Measurements from ENCODE around the gene MERTK. TPM values are rescaled to one million over a fixed set of nuclear protein-coding genes. Genes with fewer than 3 reads are reported as not detected.

Gene MERTK
- total and polyA plus RNA-seq, 2 of the 13 experiments (the other 11 are each of a cell fraction or from before 2014, with no cell fraction given) = 37.3 to 44.7 TPM

DNA sequence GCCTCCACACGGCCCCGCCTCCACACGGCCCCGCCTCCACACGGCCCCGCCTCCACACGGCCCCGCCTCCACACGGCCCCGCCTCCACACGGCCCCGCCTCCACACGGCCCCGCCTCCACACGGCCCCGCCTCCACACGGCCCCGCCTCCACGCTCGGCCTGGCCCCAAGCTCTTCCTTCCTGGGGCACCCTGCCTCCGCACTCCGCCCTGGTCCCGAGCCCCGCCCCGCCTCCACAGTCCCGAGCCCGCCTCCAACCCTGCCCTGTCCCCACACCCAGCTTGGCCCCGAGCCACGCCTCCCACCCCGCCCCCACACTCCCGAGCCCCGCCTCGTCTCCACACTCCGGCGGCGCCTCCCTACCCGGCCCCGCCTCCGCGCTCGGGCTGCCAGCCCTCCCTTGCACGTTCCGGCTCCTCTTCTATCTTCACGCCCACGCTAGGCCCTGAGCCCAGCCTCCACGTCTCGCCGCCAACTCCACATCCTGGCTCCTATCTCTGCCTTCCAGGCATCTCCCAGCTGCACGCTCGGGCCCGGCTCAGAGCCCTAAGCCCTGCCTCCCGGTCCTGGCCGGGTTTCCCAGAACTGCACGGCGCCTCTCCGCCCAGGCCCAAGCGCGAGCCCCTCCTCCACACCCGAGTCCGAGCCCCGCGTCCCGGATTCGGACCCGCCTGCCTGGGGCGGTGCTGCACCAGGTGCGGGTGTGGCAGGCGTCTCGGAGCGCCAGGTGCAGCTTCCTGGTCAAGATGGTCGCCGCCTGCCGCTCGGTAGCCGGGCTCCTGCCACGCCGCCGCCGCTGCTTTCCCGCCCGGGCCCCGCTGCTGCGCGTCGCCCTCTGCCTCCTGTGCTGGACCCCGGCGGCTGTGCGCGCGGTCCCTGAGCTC lies 156.7 kb downstream of the MERTK start, which contains the start of gene TMEM87B (continued):
- TF ChIP-seq, protein P1, sequence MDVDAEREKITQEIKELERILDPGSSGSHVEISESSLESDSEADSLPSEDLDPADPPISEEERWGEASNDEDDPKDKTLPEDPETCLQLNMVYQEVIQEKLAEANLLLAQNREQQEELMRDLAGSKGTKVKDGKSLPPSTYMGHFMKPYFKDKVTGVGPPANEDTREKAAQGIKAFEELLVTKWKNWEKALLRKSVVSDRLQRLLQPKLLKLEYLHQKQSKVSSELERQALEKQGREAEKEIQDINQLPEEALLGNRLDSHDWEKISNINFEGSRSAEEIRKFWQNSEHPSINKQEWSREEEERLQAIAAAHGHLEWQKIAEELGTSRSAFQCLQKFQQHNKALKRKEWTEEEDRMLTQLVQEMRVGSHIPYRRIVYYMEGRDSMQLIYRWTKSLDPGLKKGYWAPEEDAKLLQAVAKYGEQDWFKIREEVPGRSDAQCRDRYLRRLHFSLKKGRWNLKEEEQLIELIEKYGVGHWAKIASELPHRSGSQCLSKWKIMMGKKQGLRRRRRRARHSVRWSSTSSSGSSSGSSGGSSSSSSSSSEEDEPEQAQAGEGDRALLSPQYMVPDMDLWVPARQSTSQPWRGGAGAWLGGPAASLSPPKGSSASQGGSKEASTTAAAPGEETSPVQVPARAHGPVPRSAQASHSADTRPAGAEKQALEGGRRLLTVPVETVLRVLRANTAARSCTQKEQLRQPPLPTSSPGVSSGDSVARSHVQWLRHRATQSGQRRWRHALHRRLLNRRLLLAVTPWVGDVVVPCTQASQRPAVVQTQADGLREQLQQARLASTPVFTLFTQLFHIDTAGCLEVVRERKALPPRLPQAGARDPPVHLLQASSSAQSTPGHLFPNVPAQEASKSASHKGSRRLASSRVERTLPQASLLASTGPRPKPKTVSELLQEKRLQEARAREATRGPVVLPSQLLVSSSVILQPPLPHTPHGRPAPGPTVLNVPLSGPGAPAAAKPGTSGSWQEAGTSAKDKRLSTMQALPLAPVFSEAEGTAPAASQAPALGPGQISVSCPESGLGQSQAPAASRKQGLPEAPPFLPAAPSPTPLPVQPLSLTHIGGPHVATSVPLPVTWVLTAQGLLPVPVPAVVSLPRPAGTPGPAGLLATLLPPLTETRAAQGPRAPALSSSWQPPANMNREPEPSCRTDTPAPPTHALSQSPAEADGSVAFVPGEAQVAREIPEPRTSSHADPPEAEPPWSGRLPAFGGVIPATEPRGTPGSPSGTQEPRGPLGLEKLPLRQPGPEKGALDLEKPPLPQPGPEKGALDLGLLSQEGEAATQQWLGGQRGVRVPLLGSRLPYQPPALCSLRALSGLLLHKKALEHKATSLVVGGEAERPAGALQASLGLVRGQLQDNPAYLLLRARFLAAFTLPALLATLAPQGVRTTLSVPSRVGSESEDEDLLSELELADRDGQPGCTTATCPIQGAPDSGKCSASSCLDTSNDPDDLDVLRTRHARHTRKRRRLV (CRISPR knock-in tag; IDR thresholded peaks at IDR 0.05) = no peak
- TF ChIP-seq AKAP8 (CRISPR knock-in tag; IDR thresholded peaks at IDR 0.05) (no peak), ISX (CRISPR knock-in tag; conservative IDR thresholded peaks at IDR 0.05) (peak; percentile 64; the same call in 1 of the 2 replicates), KLF6 (CRISPR knock-in tag; IDR thresholded peaks at IDR 0.05) (peak; percentile 61; the same call in 1 of the 2 replicates), ZNF446 (CRISPR knock-in tag; IDR thresholded peaks at IDR 0.05) (peak; percentile 97; the same call in 1 of the 2 replicates), TBX2 (CRISPR knock-in tag; IDR thresholded peaks at IDR 0.05; ENCODE audit: borderline replicate concordance) (peak; percentile 97), BRD4 (CRISPR knock-in tag; IDR thresholded peaks at IDR 0.05) (peak; percentile 76; the same call in 1 of the 2 replicates), FOXA3 (CRISPR knock-in tag; IDR thresholded peaks at IDR 0.05) (no peak; the same call in 1 of the 2 replicates), ZSCAN25 (CRISPR knock-in tag; IDR thresholded peaks at IDR 0.05) (peak; percentile 54; the same call in 1 of the 2 replicates), CBX5 (CRISPR knock-in tag; IDR thresholded peaks at IDR 0.05; ENCODE audit: borderline replicate concordance) (no peak; the same call in 1 of the 2 replicates), ZNF12 (CRISPR knock-in tag; IDR thresholded peaks at IDR 0.05) (peak; percentile 34; the same call in 1 of the 2 replicates), ZNF672 (CRISPR knock-in tag; IDR thresholded peaks at IDR 0.05) (0 out of 2 replicates have a peak, but pooled peaks have one; percentile 54), ZNF326 (CRISPR knock-in tag; IDR thresholded peaks at IDR 0.05; ENCODE audit: borderline replicate concordance) (no peak)
- TF ChIP-seq, protein P2, sequence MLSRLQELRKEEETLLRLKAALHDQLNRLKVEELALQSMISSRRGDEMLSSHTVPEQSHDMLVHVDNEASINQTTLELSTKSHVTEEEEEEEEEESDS (CRISPR knock-in tag; IDR thresholded peaks at IDR 0.05; ENCODE audit: borderline replicate concordance) = no peak
- TF ChIP-seq, protein P3, sequence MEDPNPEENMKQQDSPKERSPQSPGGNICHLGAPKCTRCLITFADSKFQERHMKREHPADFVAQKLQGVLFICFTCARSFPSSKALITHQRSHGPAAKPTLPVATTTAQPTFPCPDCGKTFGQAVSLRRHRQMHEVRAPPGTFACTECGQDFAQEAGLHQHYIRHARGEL (CRISPR knock-in tag; IDR thresholded peaks at IDR 0.05) = no peak
- TF ChIP-seq, protein P4, sequence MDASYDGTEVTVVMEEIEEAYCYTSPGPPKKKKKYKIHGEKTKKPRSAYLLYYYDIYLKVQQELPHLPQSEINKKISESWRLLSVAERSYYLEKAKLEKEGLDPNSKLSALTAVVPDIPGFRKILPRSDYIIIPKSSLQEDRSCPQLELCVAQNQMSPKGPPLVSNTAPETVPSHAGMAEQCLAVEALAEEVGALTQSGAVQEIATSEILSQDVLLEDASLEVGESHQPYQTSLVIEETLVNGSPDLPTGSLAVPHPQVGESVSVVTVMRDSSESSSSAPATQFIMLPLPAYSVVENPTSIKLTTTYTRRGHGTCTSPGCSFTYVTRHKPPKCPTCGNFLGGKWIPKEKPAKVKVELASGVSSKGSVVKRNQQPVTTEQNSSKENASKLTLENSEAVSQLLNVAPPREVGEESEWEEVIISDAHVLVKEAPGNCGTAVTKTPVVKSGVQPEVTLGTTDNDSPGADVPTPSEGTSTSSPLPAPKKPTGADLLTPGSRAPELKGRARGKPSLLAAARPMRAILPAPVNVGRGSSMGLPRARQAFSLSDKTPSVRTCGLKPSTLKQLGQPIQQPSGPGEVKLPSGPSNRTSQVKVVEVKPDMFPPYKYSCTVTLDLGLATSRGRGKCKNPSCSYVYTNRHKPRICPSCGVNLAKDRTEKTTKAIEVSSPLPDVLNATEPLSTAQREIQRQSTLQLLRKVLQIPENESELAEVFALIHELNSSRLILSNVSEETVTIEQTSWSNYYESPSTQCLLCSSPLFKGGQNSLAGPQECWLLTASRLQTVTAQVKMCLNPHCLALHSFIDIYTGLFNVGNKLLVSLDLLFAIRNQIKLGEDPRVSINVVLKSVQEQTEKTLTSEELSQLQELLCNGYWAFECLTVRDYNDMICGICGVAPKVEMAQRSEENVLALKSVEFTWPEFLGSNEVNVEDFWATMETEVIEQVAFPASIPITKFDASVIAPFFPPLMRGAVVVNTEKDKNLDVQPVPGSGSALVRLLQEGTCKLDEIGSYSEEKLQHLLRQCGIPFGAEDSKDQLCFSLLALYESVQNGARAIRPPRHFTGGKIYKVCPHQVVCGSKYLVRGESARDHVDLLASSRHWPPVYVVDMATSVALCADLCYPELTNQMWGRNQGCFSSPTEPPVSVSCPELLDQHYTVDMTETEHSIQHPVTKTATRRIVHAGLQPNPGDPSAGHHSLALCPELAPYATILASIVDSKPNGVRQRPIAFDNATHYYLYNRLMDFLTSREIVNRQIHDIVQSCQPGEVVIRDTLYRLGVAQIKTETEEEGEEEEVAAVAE (CRISPR knock-in tag; IDR thresholded peaks at IDR 0.05; ENCODE audit: borderline replicate concordance) = no peak
